ENCODE measurements around the gene ANKRD13C. TPM values are rescaled to one million over a fixed set of nuclear protein-coding genes. Genes with fewer than 3 reads are reported as not detected.

The ANKRD13C gene
- total RNA-seq, 3 donors from 2014 or later = 20.8 to 24.8 (median 23.4) TPM

DNA sequence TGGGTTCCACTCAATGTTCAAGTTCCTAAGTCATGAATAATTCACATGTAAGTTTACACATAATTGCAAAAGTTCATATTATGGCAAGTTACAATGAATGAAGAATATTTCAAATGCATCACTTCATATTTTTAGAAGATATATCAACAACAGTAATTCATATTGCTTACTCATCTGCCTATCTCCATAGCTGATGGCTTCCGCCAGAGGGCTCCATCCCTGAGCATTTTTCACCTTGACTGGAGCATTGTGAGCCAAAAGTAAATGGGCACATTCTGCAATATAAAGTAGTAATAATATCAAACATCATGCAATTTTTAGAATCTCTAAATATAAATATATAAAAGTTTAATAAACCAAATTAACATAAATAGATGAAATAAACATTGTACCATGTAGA, 29.8 kb downstream of the ANKRD13C start:
- TF ChIP-seq, protein P1, sequence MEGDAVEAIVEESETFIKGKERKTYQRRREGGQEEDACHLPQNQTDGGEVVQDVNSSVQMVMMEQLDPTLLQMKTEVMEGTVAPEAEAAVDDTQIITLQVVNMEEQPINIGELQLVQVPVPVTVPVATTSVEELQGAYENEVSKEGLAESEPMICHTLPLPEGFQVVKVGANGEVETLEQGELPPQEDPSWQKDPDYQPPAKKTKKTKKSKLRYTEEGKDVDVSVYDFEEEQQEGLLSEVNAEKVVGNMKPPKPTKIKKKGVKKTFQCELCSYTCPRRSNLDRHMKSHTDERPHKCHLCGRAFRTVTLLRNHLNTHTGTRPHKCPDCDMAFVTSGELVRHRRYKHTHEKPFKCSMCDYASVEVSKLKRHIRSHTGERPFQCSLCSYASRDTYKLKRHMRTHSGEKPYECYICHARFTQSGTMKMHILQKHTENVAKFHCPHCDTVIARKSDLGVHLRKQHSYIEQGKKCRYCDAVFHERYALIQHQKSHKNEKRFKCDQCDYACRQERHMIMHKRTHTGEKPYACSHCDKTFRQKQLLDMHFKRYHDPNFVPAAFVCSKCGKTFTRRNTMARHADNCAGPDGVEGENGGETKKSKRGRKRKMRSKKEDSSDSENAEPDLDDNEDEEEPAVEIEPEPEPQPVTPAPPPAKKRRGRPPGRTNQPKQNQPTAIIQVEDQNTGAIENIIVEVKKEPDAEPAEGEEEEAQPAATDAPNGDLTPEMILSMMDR (IDR thresholded peaks at IDR 0.05) = no peak
- Histone ChIP-seq H3K4me1 (ENCODE audit: low read depth) (no peaks in the 10 kb centered on the region), H3K36me3 (ENCODE audit: low read depth) (no peaks in the 10 kb centered on the region), H3K4me3 (no peak overlapping the region), H3K9me3 (no peaks in the 10 kb centered on the region)
- intact Hi-C loops (cut with DNase I, micrococcal nuclease) = no loop called here
- ATAC-seq = no peak
- no peak for DNase-seq

DNA sequence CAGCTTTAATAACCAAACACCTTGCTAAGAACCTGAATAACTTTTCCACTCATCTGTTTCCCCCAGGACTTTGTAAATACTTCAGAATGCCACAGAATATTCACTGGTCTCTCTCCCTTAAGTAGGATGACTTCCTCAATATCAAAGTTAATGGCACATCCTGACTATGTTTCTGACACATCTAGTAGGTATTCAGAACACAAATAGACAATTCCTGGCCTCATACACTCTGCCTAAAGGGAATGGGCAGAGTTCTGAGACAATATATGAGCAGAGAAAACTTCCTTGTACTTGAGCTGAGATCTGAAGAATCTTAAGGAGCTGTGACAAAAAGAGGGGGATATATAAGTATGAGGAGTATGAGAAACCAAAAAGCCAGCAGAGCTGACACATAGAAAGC, 34.8 kb downstream of the ANKRD13C start:
- TF ChIP-seq, protein P1 (IDR thresholded peaks at IDR 0.05) = no peak
- no peaks in the 10 kb centered on the region for H3K36me3 ChIP-seq (ENCODE audit: low read depth)
- no peak overlapping the region for H3K4me3 ChIP-seq
- ATAC-seq (peak; percentile 39), DNase-seq (no peak)
- intact Hi-C loops (cut with DNase I, micrococcal nuclease) = no loop called here
- H3K9me3 ChIP-seq = no peaks in the 10 kb centered on the region
- H3K4me1 ChIP-seq (ENCODE audit: low read depth) = no peaks in the 10 kb centered on the region

DNA sequence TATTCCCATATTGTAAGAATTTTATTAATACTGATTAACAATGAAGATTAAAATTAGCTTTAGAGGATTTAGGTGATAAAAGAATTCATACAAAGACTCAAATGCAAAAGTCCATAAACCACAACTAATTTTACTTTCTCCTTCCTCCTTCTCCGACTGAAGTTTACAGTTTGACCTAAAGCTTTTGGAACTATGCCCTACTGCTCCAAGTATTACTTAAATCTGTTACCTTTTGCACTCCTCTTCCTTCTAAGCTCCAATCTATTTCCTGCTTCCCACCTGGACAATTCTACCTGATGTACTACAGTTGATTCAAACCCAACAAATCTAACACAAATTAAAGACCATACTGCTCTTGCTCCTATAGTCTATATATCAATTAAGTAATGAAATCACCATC, 36.3 kb downstream of the ANKRD13C start:
- DNase-seq (no peak), ATAC-seq (peak; percentile 77)
- H3K4me3 ChIP-seq = no peak overlapping the region
- no peaks in the 10 kb centered on the region for H3K36me3 ChIP-seq (ENCODE audit: low read depth)
- intact Hi-C loops (cut with DNase I, micrococcal nuclease) = no loop called here
- H3K4me1 ChIP-seq (ENCODE audit: low read depth) = no peaks in the 10 kb centered on the region
- H3K9me3 ChIP-seq = no peaks in the 10 kb centered on the region
- TF ChIP-seq, protein P1 (IDR thresholded peaks at IDR 0.05) = no peak

- no peak for ATAC-seq
- intact Hi-C loops (cut with DNase I, micrococcal nuclease) = no loop called here
- Histone ChIP-seq H3K4me1 (ENCODE audit: low read depth) (no peaks in the 10 kb centered on the region), H3K4me3 (no peak overlapping the region), H3K9me3 (no peaks in the 10 kb centered on the region), H3K36me3 (ENCODE audit: low read depth) (no peaks in the 10 kb centered on the region)
- no peak for DNase-seq
- TF ChIP-seq, protein P1 (IDR thresholded peaks at IDR 0.05) = no peak
These were observed 37.4 kb downstream of the ANKRD13C start for GRCh38 chr1:70317087-70317486.

- H3K36me3 ChIP-seq (ENCODE audit: low read depth) = no peaks in the 10 kb centered on the region
- intact Hi-C loops (cut with DNase I, micrococcal nuclease) = no loop called here
- no peaks in the 10 kb centered on the region for H3K9me3 ChIP-seq
- DNase-seq = no peak
- H3K4me3 ChIP-seq = no peak overlapping the region
- TF ChIP-seq, protein P1 (IDR thresholded peaks at IDR 0.05) = no peak
- H3K4me1 ChIP-seq (ENCODE audit: low read depth) = no peaks in the 10 kb centered on the region
- ATAC-seq = no peak
These were observed 38.7 kb downstream of the ANKRD13C start for GRCh38 chr1:70315782-70316181.

DNA sequence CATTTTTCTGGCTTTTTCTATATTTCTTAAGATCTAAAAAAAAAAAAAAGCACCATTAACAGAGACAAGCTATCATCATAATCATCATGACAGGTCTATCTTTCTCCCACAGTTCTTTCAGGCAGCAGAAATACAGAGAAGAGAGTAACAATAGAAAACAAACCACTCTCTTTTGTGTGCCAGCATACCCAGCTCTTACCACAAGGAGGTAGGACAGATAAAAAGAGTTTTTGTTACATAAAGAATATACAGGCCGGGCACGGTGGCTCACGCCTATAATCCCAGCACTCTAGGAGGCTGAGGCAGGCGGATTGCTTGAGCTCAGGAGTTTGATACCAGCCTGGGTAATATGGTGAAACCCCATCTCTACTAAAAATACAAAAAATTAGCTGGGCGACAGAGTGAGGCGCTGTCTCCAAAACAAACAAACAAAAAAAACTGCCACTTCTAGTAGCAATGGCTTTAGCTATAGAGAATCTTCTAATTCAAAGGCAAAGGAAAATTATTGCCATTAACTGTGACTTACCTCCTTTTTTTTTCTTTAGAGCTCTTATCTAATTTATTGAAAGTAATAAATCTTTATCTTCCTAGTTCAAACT, 39.7 kb downstream of the ANKRD13C start:
- Histone ChIP-seq H3K4me1 (ENCODE audit: low read depth) (no peaks in the 10 kb centered on the region), H3K9me3 (no peaks in the 10 kb centered on the region), H3K4me3 (no peak overlapping the region), H3K36me3 (ENCODE audit: low read depth) (no peaks in the 10 kb centered on the region)
- no peak for DNase-seq
- TF ChIP-seq, protein P1 (IDR thresholded peaks at IDR 0.05) = no peak
- no peak for ATAC-seq
- intact Hi-C loops (cut with DNase I, micrococcal nuclease) = no loop called here
